GM21367 (cell line): ENCODE results near the gene LMCD1.

Experiments used
- ATAC-seq: cut with Tn5 transposase; IDR thresholded peaks from one replicate; pipeline ENCODE4 v1.9.1; 2021; ENCODE audit not compliant: unreplicated experiment

The LMCD1 gene

GRCh38 chr3:8608041-8608790 is 106.6 kb downstream of the LMCD1 start:
- no peak for ATAC-seq

- ATAC-seq = no peak
Observed at GRCh38 chr3:8608791-8609467, 107.3 kb downstream of the LMCD1 start.

GRCh38 chr3:8610951-8611350 is 109.3 kb downstream of the LMCD1 start:
- no peak for ATAC-seq

DNA sequence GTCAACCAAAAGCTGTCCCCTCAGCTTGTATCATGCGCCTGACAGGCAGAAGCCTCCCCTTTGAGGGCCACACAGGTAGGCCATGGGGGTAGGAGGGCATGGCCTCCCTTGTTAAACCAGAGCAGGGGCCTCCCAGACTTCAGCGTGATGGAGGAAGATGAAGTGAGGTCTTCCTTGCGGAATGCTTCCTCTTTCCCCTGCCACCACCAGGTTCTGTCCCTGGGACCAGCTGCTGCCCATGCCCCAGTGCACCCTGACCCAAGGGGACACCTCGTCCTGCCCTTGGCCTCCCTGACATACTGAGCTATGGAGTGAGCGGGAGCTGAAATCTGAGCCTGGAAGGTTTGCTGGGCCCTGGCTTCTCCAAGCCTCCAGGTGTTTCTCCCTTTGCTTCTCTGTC is 116.3 kb downstream of the LMCD1 start:
- no peak for ATAC-seq

DNA sequence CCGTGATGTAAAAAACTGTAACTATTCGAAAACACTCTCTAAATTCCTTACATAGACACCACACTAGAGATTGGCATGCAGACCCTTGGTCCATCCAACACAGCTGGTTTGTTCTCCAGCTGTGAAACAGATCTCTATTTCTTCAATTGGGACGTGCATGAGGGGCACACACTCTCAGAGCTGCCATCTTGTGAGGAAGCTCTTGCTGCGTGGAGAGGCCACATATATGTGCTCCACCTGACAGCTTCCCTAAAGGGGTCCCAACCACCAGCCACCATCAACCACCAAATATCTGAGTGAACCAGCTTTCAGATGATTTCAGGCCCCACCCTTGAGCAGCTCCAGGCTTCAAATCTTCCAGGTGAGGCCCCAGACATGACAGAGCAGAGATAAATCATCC is 117.3 kb downstream of the LMCD1 start:
- ATAC-seq = no peak

- no peak for ATAC-seq
Observed at GRCh38 chr3:8619548-8619947, 117.9 kb downstream of the LMCD1 start.

GRCh38 chr3:8621141-8621540 is 119.5 kb downstream of the LMCD1 start:
- no peak for ATAC-seq

DNA sequence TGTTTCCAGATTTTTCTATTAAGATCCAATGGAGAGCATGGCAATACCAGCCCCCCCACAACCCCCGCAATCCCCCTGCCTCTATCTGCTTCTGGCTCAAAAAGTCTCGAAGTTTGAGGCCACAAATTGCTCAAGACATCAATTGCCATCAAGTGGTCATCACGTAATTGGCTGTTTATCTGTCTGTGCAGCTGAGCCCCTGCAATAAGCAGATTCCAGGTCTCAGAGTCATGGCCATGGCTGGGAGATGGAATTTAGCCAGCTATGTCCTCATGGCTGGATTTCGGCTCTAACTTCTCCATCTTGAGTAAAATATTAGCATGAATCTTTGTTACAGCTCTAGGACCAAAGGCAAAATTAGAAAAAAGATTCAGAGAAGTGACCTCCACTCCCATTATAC is 120.2 kb downstream of the LMCD1 start:
- ATAC-seq = no peak

GRCh38 chr3:8622873-8623691 is 121.5 kb downstream of the LMCD1 start:
- peak; percentile 89 for ATAC-seq

GRCh38 chr3:8623741-8624140 is 122.1 kb downstream of the LMCD1 start:
- no peak for ATAC-seq
